ENCODE results near the gene LDLRAD3. TPM values are rescaled to one million over a fixed set of nuclear protein-coding genes. Genes with fewer than 3 reads are reported as not detected.

The LDLRAD3 gene
- total RNA-seq, 1 donor from 2014 or later: 19.6 TPM

GRCh38 chr11:36270701-36271100, 326.8 kb downstream of the LDLRAD3 start:
- DNase-seq (ENCODE audit: low spot score, unreplicated experiment): no peak
- no peaks in the 10 kb centered on the region for H3K9me3 Mint-ChIP-seq (ENCODE audit: low read depth)
- H3K4me1 Mint-ChIP-seq (ENCODE audit: low read depth): peaks cover 5% of the 10 kb centered on the region
- no peak overlapping the region for H3K4me3 Mint-ChIP-seq (ENCODE audit: low read depth)
- H3K27ac Mint-ChIP-seq: no peak overlapping the region
- no peak for TF ChIP-seq CTCF (IDR thresholded peaks at IDR 0.05; ENCODE audit: unreplicated experiment)
- no peaks in the 10 kb centered on the region for H3K27me3 Mint-ChIP-seq
- H3K36me3 Mint-ChIP-seq (ENCODE audit: insufficient read depth): peaks cover 19% of the 10 kb centered on the region

GRCh38 chr11:36271794-36272407, 328.0 kb downstream of the LDLRAD3 start:
- no peak overlapping the region for H3K4me3 Mint-ChIP-seq (ENCODE audit: low read depth)
- no peak overlapping the region for H3K27ac Mint-ChIP-seq
- H3K4me1 Mint-ChIP-seq (ENCODE audit: low read depth): peaks cover 3% of the 10 kb centered on the region
- DNase-seq (ENCODE audit: low spot score, unreplicated experiment): no peak
- no peaks in the 10 kb centered on the region for H3K27me3 Mint-ChIP-seq
- no peaks in the 10 kb centered on the region for H3K9me3 Mint-ChIP-seq (ENCODE audit: low read depth)
- H3K36me3 Mint-ChIP-seq (ENCODE audit: insufficient read depth): peaks cover 20% of the 10 kb centered on the region
- no peak for TF ChIP-seq CTCF (IDR thresholded peaks at IDR 0.05; ENCODE audit: unreplicated experiment)

- H3K27ac Mint-ChIP-seq: no peak overlapping the region
- no peaks in the 10 kb centered on the region for H3K4me1 Mint-ChIP-seq (ENCODE audit: low read depth)
- no peaks in the 10 kb centered on the region for H3K27me3 Mint-ChIP-seq
- no peaks in the 10 kb centered on the region for H3K9me3 Mint-ChIP-seq (ENCODE audit: low read depth)
- no peak for TF ChIP-seq CTCF (IDR thresholded peaks at IDR 0.05; ENCODE audit: unreplicated experiment)
- H3K36me3 Mint-ChIP-seq (ENCODE audit: insufficient read depth): peaks cover 23% of the 10 kb centered on the region
- no peak overlapping the region for H3K4me3 Mint-ChIP-seq (ENCODE audit: low read depth)
- no peak for DNase-seq (ENCODE audit: low spot score, unreplicated experiment)
These were observed 329.2 kb downstream of the LDLRAD3 start for GRCh38 chr11:36273110-36273509.

GRCh38 chr11:36274414-36274813, 330.6 kb downstream of the LDLRAD3 start:
- Mint-ChIP-seq H3K27ac (no peak overlapping the region), H3K36me3 (ENCODE audit: insufficient read depth) (peaks cover 23% of the 10 kb centered on the region), H3K9me3 (ENCODE audit: low read depth) (no peaks in the 10 kb centered on the region), H3K4me1 (ENCODE audit: low read depth) (no peaks in the 10 kb centered on the region), H3K4me3 (ENCODE audit: low read depth) (no peak overlapping the region), H3K27me3 (no peaks in the 10 kb centered on the region)
- no peak for DNase-seq (ENCODE audit: low spot score, unreplicated experiment)
- TF ChIP-seq CTCF (IDR thresholded peaks at IDR 0.05; ENCODE audit: unreplicated experiment): no peak

- Mint-ChIP-seq H3K27me3 (no peaks in the 10 kb centered on the region), H3K27ac (no peak overlapping the region), H3K4me1 (ENCODE audit: low read depth) (peaks cover 9% of the 10 kb centered on the region), H3K9me3 (ENCODE audit: low read depth) (peaks cover 18% of the 10 kb centered on the region), H3K36me3 (ENCODE audit: insufficient read depth) (peaks cover 14% of the 10 kb centered on the region), H3K4me3 (ENCODE audit: low read depth) (no peak overlapping the region)
- DNase-seq (ENCODE audit: low spot score, unreplicated experiment): no peak
- peak; percentile 24 for TF ChIP-seq CTCF (IDR thresholded peaks at IDR 0.05; ENCODE audit: unreplicated experiment)
These were observed 334.8 kb downstream of the LDLRAD3 start for GRCh38 chr11:36278531-36279282.

All from progenitor cell of endocrine pancreas (in vitro differentiated cells).